GM10266 (cell line): ENCODE results near the gene STEAP2.

ENCODE experiments used
- DNase-seq: peaks from one replicate; pipeline ENCODE4 v3.0.0; 2012; ENCODE audit errors: extremely low spot score
- TF ChIP-seq, protein P1 (sequence below): IDR thresholded peaks from 2 replicates; pipeline ENCODE4 v1.5.1; 2012; ENCODE audit warnings: mild to moderate bottlenecking, low read depth; ENCODE audit not compliant: control insufficient read depth, insufficient read depth; ENCODE audit errors: missing control alignments

Gene STEAP2

DNA sequence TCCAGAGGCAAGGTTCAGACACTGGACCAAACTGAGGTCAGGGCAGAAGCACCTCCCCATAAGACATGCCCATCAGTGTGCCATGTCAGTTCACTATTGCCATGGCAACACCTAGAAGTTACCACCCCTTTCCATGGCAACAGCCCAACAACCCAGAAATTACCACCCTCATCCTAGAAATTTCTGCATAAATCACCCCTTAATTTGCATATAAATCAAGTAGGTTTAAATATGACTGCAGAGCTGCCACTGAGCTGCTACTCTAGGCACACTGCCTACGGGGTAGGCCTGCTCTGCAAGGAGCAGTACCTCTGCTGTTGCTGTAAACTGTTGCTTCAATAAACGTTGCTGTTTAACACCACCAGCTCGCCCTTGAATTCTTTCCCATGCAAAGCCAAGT is 12.7 kb downstream of the STEAP2 start:
- no peak for DNase-seq
- TF ChIP-seq, protein P1, sequence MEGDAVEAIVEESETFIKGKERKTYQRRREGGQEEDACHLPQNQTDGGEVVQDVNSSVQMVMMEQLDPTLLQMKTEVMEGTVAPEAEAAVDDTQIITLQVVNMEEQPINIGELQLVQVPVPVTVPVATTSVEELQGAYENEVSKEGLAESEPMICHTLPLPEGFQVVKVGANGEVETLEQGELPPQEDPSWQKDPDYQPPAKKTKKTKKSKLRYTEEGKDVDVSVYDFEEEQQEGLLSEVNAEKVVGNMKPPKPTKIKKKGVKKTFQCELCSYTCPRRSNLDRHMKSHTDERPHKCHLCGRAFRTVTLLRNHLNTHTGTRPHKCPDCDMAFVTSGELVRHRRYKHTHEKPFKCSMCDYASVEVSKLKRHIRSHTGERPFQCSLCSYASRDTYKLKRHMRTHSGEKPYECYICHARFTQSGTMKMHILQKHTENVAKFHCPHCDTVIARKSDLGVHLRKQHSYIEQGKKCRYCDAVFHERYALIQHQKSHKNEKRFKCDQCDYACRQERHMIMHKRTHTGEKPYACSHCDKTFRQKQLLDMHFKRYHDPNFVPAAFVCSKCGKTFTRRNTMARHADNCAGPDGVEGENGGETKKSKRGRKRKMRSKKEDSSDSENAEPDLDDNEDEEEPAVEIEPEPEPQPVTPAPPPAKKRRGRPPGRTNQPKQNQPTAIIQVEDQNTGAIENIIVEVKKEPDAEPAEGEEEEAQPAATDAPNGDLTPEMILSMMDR: no peak

DNA sequence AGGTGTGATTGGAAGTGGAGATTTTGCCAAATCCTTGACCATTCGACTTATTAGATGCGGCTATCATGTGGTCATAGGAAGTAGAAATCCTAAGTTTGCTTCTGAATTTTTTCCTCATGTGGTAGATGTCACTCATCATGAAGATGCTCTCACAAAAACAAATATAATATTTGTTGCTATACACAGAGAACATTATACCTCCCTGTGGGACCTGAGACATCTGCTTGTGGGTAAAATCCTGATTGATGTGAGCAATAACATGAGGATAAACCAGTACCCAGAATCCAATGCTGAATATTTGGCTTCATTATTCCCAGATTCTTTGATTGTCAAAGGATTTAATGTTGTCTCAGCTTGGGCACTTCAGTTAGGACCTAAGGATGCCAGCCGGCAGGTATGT is 13.6 kb downstream of the STEAP2 start:
- TF ChIP-seq, protein P1: no peak
- no peak for DNase-seq

DNA sequence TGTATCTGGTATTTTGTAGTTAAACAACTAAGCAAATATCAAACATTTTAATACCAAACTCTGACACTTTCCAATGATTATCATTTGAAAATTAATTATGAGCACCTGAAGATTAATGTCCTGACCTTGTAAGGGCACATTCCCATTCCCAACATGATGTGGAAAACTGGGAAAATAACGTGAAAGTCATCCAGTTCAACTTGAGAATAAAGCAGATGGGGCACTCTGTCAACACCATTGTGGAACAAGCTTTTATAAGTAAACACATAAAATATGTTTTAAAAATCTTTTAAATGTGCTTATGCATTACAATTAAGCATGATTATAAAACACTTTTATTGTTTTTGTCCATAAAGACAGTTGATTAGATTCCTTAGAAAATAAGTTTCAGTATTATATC is 14.1 kb downstream of the STEAP2 start:
- TF ChIP-seq, protein P1: no peak
- DNase-seq: no peak

DNA sequence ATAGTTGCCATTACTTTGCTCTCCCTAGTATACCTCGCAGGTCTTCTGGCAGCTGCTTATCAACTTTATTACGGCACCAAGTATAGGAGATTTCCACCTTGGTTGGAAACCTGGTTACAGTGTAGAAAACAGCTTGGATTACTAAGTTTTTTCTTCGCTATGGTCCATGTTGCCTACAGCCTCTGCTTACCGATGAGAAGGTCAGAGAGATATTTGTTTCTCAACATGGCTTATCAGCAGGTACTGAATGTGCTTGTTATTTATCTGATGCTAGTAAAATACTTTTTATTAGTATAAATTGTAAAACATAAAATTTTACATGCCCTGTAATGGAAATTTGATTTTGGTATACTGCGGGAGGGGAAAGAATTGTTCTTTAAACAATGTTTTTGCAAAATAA is 15.7 kb downstream of the STEAP2 start:
- no peak for DNase-seq
- TF ChIP-seq, protein P1: no peak

DNA sequence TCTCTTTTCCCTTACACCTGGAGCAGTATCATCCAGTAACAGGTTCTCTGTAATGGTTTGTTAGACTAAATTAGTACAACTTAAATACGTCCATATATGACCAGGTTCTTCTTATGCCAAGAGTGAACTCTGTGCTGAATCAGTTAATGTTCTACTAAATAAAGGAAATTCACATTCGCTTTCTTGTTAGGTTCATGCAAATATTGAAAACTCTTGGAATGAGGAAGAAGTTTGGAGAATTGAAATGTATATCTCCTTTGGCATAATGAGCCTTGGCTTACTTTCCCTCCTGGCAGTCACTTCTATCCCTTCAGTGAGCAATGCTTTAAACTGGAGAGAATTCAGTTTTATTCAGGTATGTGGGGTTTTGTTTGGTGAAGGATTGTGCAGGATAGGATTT is 18.1 kb downstream of the STEAP2 start:
- DNase-seq: no peak
- TF ChIP-seq, protein P1: no peak

DNA sequence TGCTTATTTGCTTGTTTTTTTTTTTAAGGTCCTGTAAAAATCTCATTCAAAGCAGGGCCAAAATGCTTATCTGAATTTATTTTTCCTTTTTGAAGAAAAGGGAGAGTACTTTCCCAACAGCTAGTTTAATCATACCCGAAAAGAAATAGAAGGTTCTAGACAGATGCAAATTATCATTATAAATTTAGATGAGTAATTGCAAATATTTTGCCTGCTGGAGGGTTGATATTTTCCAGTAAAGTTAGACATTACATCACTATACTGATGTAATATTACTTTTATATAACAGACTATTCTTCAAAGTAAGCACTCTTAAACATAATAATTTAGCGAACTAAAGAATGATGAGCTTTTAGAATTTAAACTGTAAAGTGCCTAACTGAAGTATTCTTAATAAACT is 19.3 kb downstream of the STEAP2 start:
- DNase-seq: no peak
- TF ChIP-seq, protein P1: no peak

DNA sequence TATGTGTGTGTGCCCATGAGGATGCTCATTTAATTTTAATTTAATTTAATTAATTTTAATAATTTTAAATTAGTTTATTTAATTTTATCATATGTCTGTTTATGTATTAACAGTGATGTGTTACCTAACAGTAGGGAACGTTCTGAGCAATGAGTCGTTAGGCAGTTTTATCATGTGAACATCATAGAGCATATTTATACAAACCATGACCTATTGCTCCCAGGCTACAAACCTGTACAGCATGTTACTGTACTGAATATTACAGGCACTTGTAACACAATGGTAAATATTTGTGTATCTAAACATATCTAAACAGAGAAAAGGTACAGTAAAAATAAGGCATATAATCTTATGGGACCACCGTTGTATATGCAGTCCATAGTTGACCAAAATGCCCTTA is 19.8 kb downstream of the STEAP2 start:
- TF ChIP-seq, protein P1: no peak
- DNase-seq: no peak

DNA sequence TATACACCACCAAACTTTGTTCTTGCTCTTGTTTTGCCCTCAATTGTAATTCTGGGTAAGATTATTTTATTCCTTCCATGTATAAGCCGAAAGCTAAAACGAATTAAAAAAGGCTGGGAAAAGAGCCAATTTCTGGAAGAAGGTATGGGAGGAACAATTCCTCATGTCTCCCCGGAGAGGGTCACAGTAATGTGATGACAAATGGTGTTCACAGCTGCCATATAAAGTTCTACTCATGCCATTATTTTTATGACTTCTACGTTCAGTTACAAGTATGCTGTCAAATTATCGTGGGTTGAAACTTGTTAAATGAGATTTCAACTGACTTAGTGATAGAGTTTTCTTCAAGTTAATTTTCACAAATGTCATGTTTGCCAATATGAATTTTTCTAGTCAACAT is 20.9 kb downstream of the STEAP2 start:
- TF ChIP-seq, protein P1: no peak
- DNase-seq: no peak
